ENCODE measurements around the gene CCDC70. TPM values are rescaled to one million over a fixed set of nuclear protein-coding genes. Genes with fewer than 3 reads are reported as not detected.
A peak's percentile ranks its signal among the peaks of the same experiment; 100 is the strongest.

Gene CCDC70
- total and polyA plus RNA-seq, 2 of the 8 experiments (the other 6 are each of a cell fraction or from before 2014, with no cell fraction given) = not detected

GRCh38 chr13:51834581-51835171, 27.1 kb upstream of the CCDC70 start:
- POLR2A ChIA-PET (ENCODE audit: partially characterized antibody) = interaction anchor here (0.8 to 2.1 kb wide), 3 partner anchors 10 to 382 kb away, joined by 4 read pairs; partner anchors contain the start of genes INTS6 and TMEM272
- no peak for FAIRE-seq
- TF ChIP-seq SIX5 (IDR thresholded peaks at IDR 0.05; ENCODE audit: low read depth, low read length) = no peak
- TF ChIP-seq CREB1 (IDR thresholded peaks at IDR 0.05) = no peak
- TF ChIP-seq MAX (IDR thresholded peaks at IDR 0.05) = no peak
- no peak for TF ChIP-seq SUZ12 (IDR thresholded peaks at IDR 0.05; ENCODE audit: low read length)
- TF ChIP-seq KDM5A (IDR thresholded peaks at IDR 0.05; ENCODE audit: low read length) = no peak

More at GRCh38 chr13:51834581-51835171, 27.1 kb upstream of the CCDC70 start:
- H4K20me1 ChIP-seq (replicated peaks in 1 of 2; ENCODE audit: control insufficient read depth in 1 of 2, insufficient read depth in 2 of 2, low read length in 2 of 2) = no peaks in the 10 kb centered on the region
- H3K36me3 ChIP-seq (ENCODE audit: control insufficient read depth in 2 of 4, insufficient read depth in 4 of 4, low read length in 3 of 4) = no peaks in the 10 kb centered on the region; a peak in 1 of 8 replicates
- no peaks in the 10 kb centered on the region for H3K9me3 ChIP-seq (ENCODE audit: insufficient read depth in 2 of 2, low read depth in 1 of 2, low read length in 1 of 2)
- H2BK20ac ChIP-seq (ENCODE audit: low read length) = no peak overlapping the region
- H2BK5ac ChIP-seq (ENCODE audit: low read depth, low read length) = no peak overlapping the region
- H4K8ac ChIP-seq (ENCODE audit: extremely low read depth, insufficient read depth, low read length) = no peak overlapping the region; the same call in 1 of the 2 replicates
- H3K4me2 ChIP-seq (ENCODE audit: insufficient read depth in 1 of 2, low read depth in 2 of 2, low read length in 2 of 2) = no peak overlapping the region
- H3K79me2 ChIP-seq (ENCODE audit: control insufficient read depth in 1 of 2, insufficient read depth in 2 of 2, low read length in 2 of 2) = no peaks in the 10 kb centered on the region
- no peak overlapping the region for H2AK5ac ChIP-seq (ENCODE audit: low read depth, low read length)
- H2BK12ac ChIP-seq (ENCODE audit: low read depth, low read length) = no peak overlapping the region
- 90% methylated on average over 7 of the region's 7 CpGs; no CpG with 5 or more reads in 1 of the 2 experiments for WGBS, 2 experiments (ENCODE audit: extremely low coverage in 1 of 2, insufficient coverage in 1 of 2, insufficient read length in 1 of 2, insufficient replicate concordance in 2 of 2, low coverage in 1 of 2, low lambda C conversion rate in 2 of 2, missing lambda C conversion rate in 1 of 2)
- H3K18ac ChIP-seq (ENCODE audit: extremely low read depth, low read length) = no peak overlapping the region
- CTCF ChIA-PET (ENCODE audit: partially characterized antibody) = interaction anchor here (1.0 to 8.8 kb wide), 11 partner anchors 9 to 400 kb away, joined by 3 to 105 read pairs (median 5); partner anchors contain the start of gene TMEM272
- H3K79me1 ChIP-seq (ENCODE audit: low read depth, low read length) = no peaks in the 10 kb centered on the region
- H3K56ac ChIP-seq (replicated peaks; ENCODE audit: insufficient read length, low read depth, low read length) = no peak overlapping the region
- peak in 1 of 2 experiments; percentile 37 for DNase-seq (ENCODE audit: low read depth in 1 of 2, low spot score in 2 of 2)
- no peak overlapping the region for H4K91ac ChIP-seq (replicated peaks; ENCODE audit: insufficient read length, low read length)
- H3K27me3 ChIP-seq (replicated peaks in 1 of 4; ENCODE audit: control insufficient read depth in 3 of 4, extremely low read depth in 1 of 4, insufficient read depth in 3 of 4, low read length in 3 of 4) = no peaks in the 10 kb centered on the region
- no peaks in the 10 kb centered on the region; a peak in 1 of 7 replicates for H3K4me1 ChIP-seq (replicated peaks in 1 of 4; ENCODE audit: control insufficient read depth in 3 of 4, insufficient read depth in 4 of 4, low read length in 3 of 4)
- H3K4me3 ChIP-seq (ENCODE audit: extremely low read depth in 1 of 4, insufficient read depth in 2 of 4, low read depth in 3 of 4, low read length in 4 of 4) = no peak overlapping the region
- no peak overlapping the region for H2BK120ac ChIP-seq (replicated peaks; ENCODE audit: low read depth, low read length)
- H3K27ac ChIP-seq (ENCODE audit: low read depth, low read length) = no peak overlapping the region
- H2BK15ac ChIP-seq (ENCODE audit: low read length) = no peak overlapping the region
- H3K14ac ChIP-seq (ENCODE audit: insufficient read length) = no peak overlapping the region
- H2AFZ ChIP-seq (ENCODE audit: low read length) = no peak overlapping the region
- no peak overlapping the region for H4K5ac ChIP-seq (ENCODE audit: insufficient read length, low read depth, low read length)
- no peak overlapping the region for H3K23ac ChIP-seq (ENCODE audit: insufficient read length)
- H3K4ac ChIP-seq (replicated peaks; ENCODE audit: insufficient read length, low read depth, low read length) = no peak overlapping the region
- H3K23me2 ChIP-seq (ENCODE audit: low read depth, low read length) = no peaks in the 10 kb centered on the region
- H3K9ac ChIP-seq (replicated peaks in 1 of 4; ENCODE audit: extremely low read depth in 1 of 4, low read depth in 3 of 4, low read length in 3 of 4) = no peak overlapping the region

All from H1 (cell line).